K562 treated with DMSO at 1 percent for 24 hours (cell line): ENCODE measurements around the gene MTIF2. TPM values are rescaled to one million over a fixed set of nuclear protein-coding genes. Genes with fewer than 3 reads are reported as not detected.

Experiments used
- total RNA-seq: library from RNA; unstranded; fragments of 300-600 nt; gene quantifications from 2 replicates; pipeline ENCODE4 v1.2.3, GENCODE V29; 2022; ENCODE audit warnings: low read depth; ENCODE audit not compliant: insufficient read depth

MTIF2 gene
- 33.7 and 45.2 TPM in 2 replicates for total RNA-seq

GRCh38 chr2:55268907-55269644 lies at the start of gene MTIF2:
MTIF2 (minus strand) TSS chr2:55269231; CDS start chr2:55263858, 5,373 bp downstream.

GRCh38 chr2:55232084-55232862 lies 36.8 kb downstream of the MTIF2 start, which contains the start of the genes CLHC1 and RPS27A:
CLHC1 (minus strand) TSS chr2:55232293; CDS start chr2:55222411, 9,882 bp downstream.
RPS27A (plus strand) TSS chr2:55232688; CDS start chr2:55232825, 137 bp downstream.

Other genes starting within 250 kb of the MTIF2 start
- gene RTN4, start 218.8 kb downstream of the MTIF2 start, total RNA-seq: 365 and 379 TPM in 2 replicates
- gene CLHC1, start 36.9 kb downstream of the MTIF2 start, total RNA-seq: 3.9 and 4.7 TPM in 2 replicates
- 1,400 and 1,535 TPM in 2 replicates for gene RPS27A, start 36.5 kb downstream of the MTIF2 start, total RNA-seq
- 17.1 and 28.0 TPM in 2 replicates for gene CCDC88A, start 150.6 kb upstream of the MTIF2 start, total RNA-seq